HG03280 (cell line): Measurements from ENCODE around the gene SUN5.
"Not testable (repeated sequence)": the region's sequence is repeated elsewhere in the genome, so short reads cannot be mapped to it uniquely, and the experiment has no call there.

ENCODE experiments used
- ATAC-seq: cut with Tn5 transposase; IDR thresholded peaks from one replicate; pipeline ENCODE4 v1.9.1; 2021; ENCODE audit warnings: mild to moderate bottlenecking, moderate library complexity; ENCODE audit not compliant: unreplicated experiment

SUN5 gene

GRCh38 chr20:32979201-32979998 is 24.8 kb downstream of the SUN5 start:
- ATAC-seq = no peak

GRCh38 chr20:32978009-32978335 is 26.3 kb downstream of the SUN5 start:
- ATAC-seq = no peak

GRCh38 chr20:32977281-32978008 is 26.8 kb downstream of the SUN5 start:
- no peak for ATAC-seq

- ATAC-seq = no peak
These were observed 27.5 kb downstream of the SUN5 start for GRCh38 chr20:32976746-32977145.

- ATAC-seq = no peak
These were observed 28.2 kb downstream of the SUN5 start for GRCh38 chr20:32975698-32976674.

GRCh38 chr20:32975121-32975520 is 29.1 kb downstream of the SUN5 start:
- not testable (repeated sequence) for ATAC-seq

- not testable (repeated sequence) for ATAC-seq
These were observed 29.8 kb downstream of the SUN5 start for GRCh38 chr20:32974204-32975064.

- ATAC-seq = no peak
These were observed 31.0 kb downstream of the SUN5 start for GRCh38 chr20:32973077-32973717.

- peak; percentile 73 for ATAC-seq
These were observed 31.8 kb downstream of the SUN5 start for GRCh38 chr20:32972181-32973076.

GRCh38 chr20:32971703-32972161 is 32.5 kb downstream of the SUN5 start:
- peak; percentile 13 for ATAC-seq

GRCh38 chr20:32970973-32971300 is 33.3 kb downstream of the SUN5 start:
- no peak for ATAC-seq

- ATAC-seq = no peak
These were observed 33.9 kb downstream of the SUN5 start for GRCh38 chr20:32970115-32970972.

GRCh38 chr20:32969356-32970114 is 34.7 kb downstream of the SUN5 start:
- no peak for ATAC-seq

GRCh38 chr20:32968478-32969241 is 35.6 kb downstream of the SUN5 start:
- no peak for ATAC-seq

- ATAC-seq = no peak
These were observed 36.2 kb downstream of the SUN5 start for GRCh38 chr20:32967961-32968457.
